ENCODE data around the gene HERPUD1.

DNA sequence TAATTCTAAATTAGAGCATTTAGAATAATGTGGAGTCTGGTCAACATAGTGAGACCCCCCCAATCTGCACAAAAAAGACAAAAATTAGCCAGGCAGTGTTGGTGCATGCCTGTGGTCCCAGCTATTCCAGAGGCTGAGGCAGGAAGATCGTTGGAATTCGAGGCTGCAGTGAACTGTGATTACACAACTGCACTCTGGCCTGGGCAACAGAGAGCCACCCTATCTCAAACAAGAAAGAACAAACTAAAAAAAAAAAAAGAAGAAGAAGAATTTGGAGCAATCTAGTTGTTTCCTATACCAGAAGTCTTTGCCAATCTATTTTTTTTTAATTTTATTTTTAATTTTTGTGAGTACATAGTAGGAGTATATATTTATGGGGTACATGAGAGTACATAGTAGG lies 35.8 kb downstream of the HERPUD1 start:
- no peak for TF ChIP-seq NONO (IDR thresholded peaks at IDR 0.05; ENCODE audit: low read depth in 2 of 2, low read length in 1 of 2)
- no peak for TF ChIP-seq SREBF2 (CRISPR knock-in tag; IDR thresholded peaks at IDR 0.05)
- TF ChIP-seq TARDBP (IDR thresholded peaks at IDR 0.05): no peak
- no peak for TF ChIP-seq ZNF140 (CRISPR knock-in tag; IDR thresholded peaks at IDR 0.05)
- TF ChIP-seq, protein P1, sequence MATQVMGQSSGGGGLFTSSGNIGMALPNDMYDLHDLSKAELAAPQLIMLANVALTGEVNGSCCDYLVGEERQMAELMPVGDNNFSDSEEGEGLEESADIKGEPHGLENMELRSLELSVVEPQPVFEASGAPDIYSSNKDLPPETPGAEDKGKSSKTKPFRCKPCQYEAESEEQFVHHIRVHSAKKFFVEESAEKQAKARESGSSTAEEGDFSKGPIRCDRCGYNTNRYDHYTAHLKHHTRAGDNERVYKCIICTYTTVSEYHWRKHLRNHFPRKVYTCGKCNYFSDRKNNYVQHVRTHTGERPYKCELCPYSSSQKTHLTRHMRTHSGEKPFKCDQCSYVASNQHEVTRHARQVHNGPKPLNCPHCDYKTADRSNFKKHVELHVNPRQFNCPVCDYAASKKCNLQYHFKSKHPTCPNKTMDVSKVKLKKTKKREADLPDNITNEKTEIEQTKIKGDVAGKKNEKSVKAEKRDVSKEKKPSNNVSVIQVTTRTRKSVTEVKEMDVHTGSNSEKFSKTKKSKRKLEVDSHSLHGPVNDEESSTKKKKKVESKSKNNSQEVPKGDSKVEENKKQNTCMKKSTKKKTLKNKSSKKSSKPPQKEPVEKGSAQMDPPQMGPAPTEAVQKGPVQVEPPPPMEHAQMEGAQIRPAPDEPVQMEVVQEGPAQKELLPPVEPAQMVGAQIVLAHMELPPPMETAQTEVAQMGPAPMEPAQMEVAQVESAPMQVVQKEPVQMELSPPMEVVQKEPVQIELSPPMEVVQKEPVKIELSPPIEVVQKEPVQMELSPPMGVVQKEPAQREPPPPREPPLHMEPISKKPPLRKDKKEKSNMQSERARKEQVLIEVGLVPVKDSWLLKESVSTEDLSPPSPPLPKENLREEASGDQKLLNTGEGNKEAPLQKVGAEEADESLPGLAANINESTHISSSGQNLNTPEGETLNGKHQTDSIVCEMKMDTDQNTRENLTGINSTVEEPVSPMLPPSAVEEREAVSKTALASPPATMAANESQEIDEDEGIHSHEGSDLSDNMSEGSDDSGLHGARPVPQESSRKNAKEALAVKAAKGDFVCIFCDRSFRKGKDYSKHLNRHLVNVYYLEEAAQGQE (IDR thresholded peaks at IDR 0.05; ENCODE audit: borderline replicate concordance): no peak
- TF ChIP-seq, protein P1 (CRISPR knock-in tag; IDR thresholded peaks at IDR 0.05; ENCODE audit: low read depth): no peak
- TF ChIP-seq, protein P2, sequence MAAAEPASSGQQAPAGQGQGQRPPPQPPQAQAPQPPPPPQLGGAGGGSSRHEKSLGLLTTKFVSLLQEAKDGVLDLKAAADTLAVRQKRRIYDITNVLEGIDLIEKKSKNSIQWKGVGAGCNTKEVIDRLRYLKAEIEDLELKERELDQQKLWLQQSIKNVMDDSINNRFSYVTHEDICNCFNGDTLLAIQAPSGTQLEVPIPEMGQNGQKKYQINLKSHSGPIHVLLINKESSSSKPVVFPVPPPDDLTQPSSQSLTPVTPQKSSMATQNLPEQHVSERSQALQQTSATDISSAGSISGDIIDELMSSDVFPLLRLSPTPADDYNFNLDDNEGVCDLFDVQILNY (CRISPR knock-in tag; IDR thresholded peaks at IDR 0.05): no peak
- TF ChIP-seq, protein P3, sequence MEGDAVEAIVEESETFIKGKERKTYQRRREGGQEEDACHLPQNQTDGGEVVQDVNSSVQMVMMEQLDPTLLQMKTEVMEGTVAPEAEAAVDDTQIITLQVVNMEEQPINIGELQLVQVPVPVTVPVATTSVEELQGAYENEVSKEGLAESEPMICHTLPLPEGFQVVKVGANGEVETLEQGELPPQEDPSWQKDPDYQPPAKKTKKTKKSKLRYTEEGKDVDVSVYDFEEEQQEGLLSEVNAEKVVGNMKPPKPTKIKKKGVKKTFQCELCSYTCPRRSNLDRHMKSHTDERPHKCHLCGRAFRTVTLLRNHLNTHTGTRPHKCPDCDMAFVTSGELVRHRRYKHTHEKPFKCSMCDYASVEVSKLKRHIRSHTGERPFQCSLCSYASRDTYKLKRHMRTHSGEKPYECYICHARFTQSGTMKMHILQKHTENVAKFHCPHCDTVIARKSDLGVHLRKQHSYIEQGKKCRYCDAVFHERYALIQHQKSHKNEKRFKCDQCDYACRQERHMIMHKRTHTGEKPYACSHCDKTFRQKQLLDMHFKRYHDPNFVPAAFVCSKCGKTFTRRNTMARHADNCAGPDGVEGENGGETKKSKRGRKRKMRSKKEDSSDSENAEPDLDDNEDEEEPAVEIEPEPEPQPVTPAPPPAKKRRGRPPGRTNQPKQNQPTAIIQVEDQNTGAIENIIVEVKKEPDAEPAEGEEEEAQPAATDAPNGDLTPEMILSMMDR (IDR thresholded peaks at IDR 0.05 in 2 of 3, conservative IDR thresholded peaks at IDR 0.05 in 1 of 3; ENCODE audit: insufficient read depth in 2 of 3, low read depth in 1 of 3, low read length in 3 of 3): no peak
